NK-92 treated with Interleukin-12 subunit alpha and Interleukin-12 subunit beta, amount 100 ng/mL, for 24 hours (cell line): ENCODE measurements around the gene IFT81.
"Not testable (repeated sequence)": the region's sequence is repeated elsewhere in the genome, so short reads cannot be mapped to it uniquely, and the experiment has no call there.

Experiments used
- DNase-seq: peaks from one replicate; lab custom pipeline; 2025; lab: John Stamatoyannopoulos, UW

Gene IFT81

GRCh38 chr12:110108309-110109036 is 15.7 kb upstream of the IFT81 start:
- DNase-seq = no peak

GRCh38 chr12:110109037-110109836 is 14.9 kb upstream of the IFT81 start:
- DNase-seq = no peak

- DNase-seq = no peak
Measured at GRCh38 chr12:110109837-110110535, 14.2 kb upstream of the IFT81 start.

GRCh38 chr12:110111476-110112334 is 12.5 kb upstream of the IFT81 start:
- no peak for DNase-seq

GRCh38 chr12:110112335-110112660 is 11.9 kb upstream of the IFT81 start:
- DNase-seq = no peak

- DNase-seq = no peak
Measured at GRCh38 chr12:110114528-110114937, 9.6 kb upstream of the IFT81 start.

- DNase-seq = no peak
Measured at GRCh38 chr12:110115675-110116074, 8.5 kb upstream of the IFT81 start.

- no peak for DNase-seq
Measured at GRCh38 chr12:110116623-110117022, 7.5 kb upstream of the IFT81 start.

- not testable (repeated sequence) for DNase-seq
Measured at GRCh38 chr12:110117210-110117609, 6.9 kb upstream of the IFT81 start.

GRCh38 chr12:110117956-110118685 is 6.0 kb upstream of the IFT81 start:
- no peak for DNase-seq

- DNase-seq = no peak
Measured at GRCh38 chr12:110122929-110123328, 1.2 kb upstream of the IFT81 start.

- DNase-seq = no peak
Measured at GRCh38 chr12:110123919-110124268, 263 bp upstream of the IFT81 start.

GRCh38 chr12:110126557-110126956 is 2.4 kb downstream of the IFT81 start:
- DNase-seq = no peak

GRCh38 chr12:110134691-110135411 is 10.7 kb downstream of the IFT81 start:
- no peak for DNase-seq

- DNase-seq = no peak
Measured at GRCh38 chr12:110135806-110136205, 11.6 kb downstream of the IFT81 start.

- DNase-seq = no peak
Measured at GRCh38 chr12:110137786-110138185, 13.6 kb downstream of the IFT81 start.

GRCh38 chr12:110141389-110141788 is 17.2 kb downstream of the IFT81 start:
- no peak for DNase-seq

GRCh38 chr12:110146986-110147385 is 22.8 kb downstream of the IFT81 start:
- no peak for DNase-seq

GRCh38 chr12:110149086-110149660 is 25.0 kb downstream of the IFT81 start:
- no peak for DNase-seq

GRCh38 chr12:110156766-110157165 is 32.6 kb downstream of the IFT81 start:
- DNase-seq = no peak
